Measurements from ENCODE around the gene ARL14EPL.

- TF ChIP-seq, protein P1, sequence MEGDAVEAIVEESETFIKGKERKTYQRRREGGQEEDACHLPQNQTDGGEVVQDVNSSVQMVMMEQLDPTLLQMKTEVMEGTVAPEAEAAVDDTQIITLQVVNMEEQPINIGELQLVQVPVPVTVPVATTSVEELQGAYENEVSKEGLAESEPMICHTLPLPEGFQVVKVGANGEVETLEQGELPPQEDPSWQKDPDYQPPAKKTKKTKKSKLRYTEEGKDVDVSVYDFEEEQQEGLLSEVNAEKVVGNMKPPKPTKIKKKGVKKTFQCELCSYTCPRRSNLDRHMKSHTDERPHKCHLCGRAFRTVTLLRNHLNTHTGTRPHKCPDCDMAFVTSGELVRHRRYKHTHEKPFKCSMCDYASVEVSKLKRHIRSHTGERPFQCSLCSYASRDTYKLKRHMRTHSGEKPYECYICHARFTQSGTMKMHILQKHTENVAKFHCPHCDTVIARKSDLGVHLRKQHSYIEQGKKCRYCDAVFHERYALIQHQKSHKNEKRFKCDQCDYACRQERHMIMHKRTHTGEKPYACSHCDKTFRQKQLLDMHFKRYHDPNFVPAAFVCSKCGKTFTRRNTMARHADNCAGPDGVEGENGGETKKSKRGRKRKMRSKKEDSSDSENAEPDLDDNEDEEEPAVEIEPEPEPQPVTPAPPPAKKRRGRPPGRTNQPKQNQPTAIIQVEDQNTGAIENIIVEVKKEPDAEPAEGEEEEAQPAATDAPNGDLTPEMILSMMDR (IDR thresholded peaks at IDR 0.05): no peak
- TF ChIP-seq EZH2 (IDR thresholded peaks at IDR 0.05) (no peak), EZH2phosphoT487 (IDR thresholded peaks at IDR 0.05) (no peak)
These were observed 14.6 kb downstream of the ARL14EPL start for GRCh38 chr5:116046823-116047222.

Measured in neural progenitor cell (in vitro differentiated cells).